MM.1S (cell line): ENCODE results near the gene PTH1R.
A peak's percentile ranks its signal among the peaks of the same experiment; 100 is the strongest.

Experiments
- DNase-seq: peaks from one replicate; pipeline ENCODE4 v3.0.0-alpha.2; 2015
- H2AFZ ChIP-seq: fragments of 300-600 bp; sonication (generic); 2 replicates; pipeline ENCODE4 v1.6.0; 2016; ENCODE audit warnings: antibody characterized with exemption, low read length
- H3F3A ChIP-seq: fragments of 300-600 bp; sonication (generic); 2 replicates; pipeline ENCODE4 v1.6.1; 2016; ENCODE audit warnings: mild to moderate bottlenecking, antibody characterized with exemption, low read length, moderate library complexity, mixed read lengths; ENCODE audit not compliant: insufficient read depth
- H3K27ac ChIP-seq: fragments of 300-600 bp; sonication (generic); 2 replicates; pipeline ENCODE4 v1.5.1; 2016; ENCODE audit warnings: mild to moderate bottlenecking, low read length
- H3K27me3 ChIP-seq: fragments of 300-600 bp; sonication (generic); replicated peaks from 2 replicates; pipeline ENCODE4 v1.6.0; 2016; ENCODE audit warnings: low read length; ENCODE audit not compliant: insufficient read depth
- H3K36me3 ChIP-seq: fragments of 300-600 bp; sonication (generic); replicated peaks from 2 replicates; pipeline ENCODE4 v1.6.1; 2016; ENCODE audit warnings: mild to moderate bottlenecking, low read length, mixed read lengths; ENCODE audit not compliant: insufficient read depth
- H3K4me1 ChIP-seq: fragments of 300-600 bp; sonication (generic); 2 replicates; pipeline ENCODE4 v1.6.1; 2016; ENCODE audit warnings: low read length, mixed read lengths
- H3K4me2 ChIP-seq: fragments of 300-600 bp; sonication (generic); 2 replicates; pipeline ENCODE4 v1.6.0; 2016; ENCODE audit warnings: low read depth, low read length
- H3K4me3 ChIP-seq: fragments of 300-600 bp; sonication (generic); 2 replicates; pipeline ENCODE4 v1.5.1; 2016; ENCODE audit warnings: low read length, mixed read lengths
- H3K79me2 ChIP-seq: fragments of 300-600 bp; sonication (generic); 2 replicates; pipeline ENCODE4 v1.6.1; 2016; ENCODE audit warnings: mixed run types, low read length, mixed read lengths
- H3K9ac ChIP-seq: fragments of 300-600 bp; sonication (generic); 2 replicates; pipeline ENCODE4 v1.6.1; 2016; ENCODE audit warnings: low read length, mixed read lengths
- H3K9me2 ChIP-seq: fragments of 300-600 bp; sonication (generic); replicated peaks from 2 replicates; pipeline ENCODE4 v1.6.1; 2016; ENCODE audit warnings: mild to moderate bottlenecking, low read length, mixed read lengths; ENCODE audit not compliant: insufficient read depth
- H3K9me3 ChIP-seq: fragments of 300-600 bp; sonication (generic); replicated peaks from 2 replicates; pipeline ENCODE4 v1.6.1; 2016; ENCODE audit warnings: mild to moderate bottlenecking, low read length, mixed read lengths; ENCODE audit not compliant: insufficient read depth
- H4K20me1 ChIP-seq: fragments of 300-600 bp; sonication (generic); 2 replicates; pipeline ENCODE4 v1.6.1; 2016; ENCODE audit warnings: mild to moderate bottlenecking, low read length, moderate library complexity, mixed read lengths; ENCODE audit not compliant: insufficient read depth
- EZH2 ChIP-seq: fragments of 300-600 bp; sonication (generic); optimal IDR thresholded peaks from 2 replicates; pipeline ENCODE3; 2017; ENCODE audit warnings: low read depth, mild to moderate bottlenecking, antibody characterized with exemption, low read length, mixed read lengths
- EZH2phosphoT487 ChIP-seq: fragments of 300-600 bp; sonication (generic); IDR thresholded peaks from 2 replicates; pipeline ENCODE4 v1.6.1; 2018; ENCODE audit warnings: antibody characterized with exemption, low read length
- TF ChIP-seq, protein P1 (sequence below): fragments of 300-600 bp; sonication (generic); IDR thresholded peaks from 2 replicates; pipeline ENCODE4 v1.5.1; 2016; ENCODE audit warnings: antibody characterized with exemption, low read length, mixed read lengths

Gene PTH1R

DNA sequence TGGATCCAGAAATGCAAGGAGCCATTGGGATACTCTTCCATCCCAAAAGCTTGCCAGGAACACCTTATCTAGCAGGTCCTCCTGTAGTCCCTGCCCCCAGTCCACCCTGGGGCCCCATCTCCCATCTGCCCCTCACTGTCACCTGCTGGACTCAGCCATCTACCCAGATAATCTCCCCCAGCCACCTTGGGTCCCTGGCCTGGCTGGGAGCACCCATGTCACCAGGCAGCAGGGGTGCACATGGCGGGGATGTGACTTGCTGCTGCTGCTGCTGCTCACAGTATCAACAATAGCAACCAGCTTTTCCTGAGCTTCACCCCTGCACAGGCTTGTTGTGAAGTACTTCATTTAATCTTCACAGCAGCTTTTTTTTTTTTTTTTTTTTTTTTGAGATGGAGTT, 12.6 kb downstream of the PTH1R start:
- Histone ChIP-seq H3K79me2 (no peaks in the 10 kb centered on the region), H3K27ac (no peak overlapping the region), H3K9me2 (no peaks in the 10 kb centered on the region), H3K9ac (no peak overlapping the region), H3K36me3 (no peaks in the 10 kb centered on the region), H3K4me1 (0 out of 2 replicates have a peak, but pooled peaks cover 3% of the 10 kb centered on the region), H3F3A (no peaks in the 10 kb centered on the region), H3K27me3 (peaks cover 37% of the 10 kb centered on the region), H3K4me2 (no peak overlapping the region), H2AFZ (no peak overlapping the region), H3K4me3 (no peak overlapping the region), H3K9me3 (no peaks in the 10 kb centered on the region), H4K20me1 (no peaks in the 10 kb centered on the region)
- no peak for DNase-seq
- no peak for TF ChIP-seq EZH2
- TF ChIP-seq, protein P1, sequence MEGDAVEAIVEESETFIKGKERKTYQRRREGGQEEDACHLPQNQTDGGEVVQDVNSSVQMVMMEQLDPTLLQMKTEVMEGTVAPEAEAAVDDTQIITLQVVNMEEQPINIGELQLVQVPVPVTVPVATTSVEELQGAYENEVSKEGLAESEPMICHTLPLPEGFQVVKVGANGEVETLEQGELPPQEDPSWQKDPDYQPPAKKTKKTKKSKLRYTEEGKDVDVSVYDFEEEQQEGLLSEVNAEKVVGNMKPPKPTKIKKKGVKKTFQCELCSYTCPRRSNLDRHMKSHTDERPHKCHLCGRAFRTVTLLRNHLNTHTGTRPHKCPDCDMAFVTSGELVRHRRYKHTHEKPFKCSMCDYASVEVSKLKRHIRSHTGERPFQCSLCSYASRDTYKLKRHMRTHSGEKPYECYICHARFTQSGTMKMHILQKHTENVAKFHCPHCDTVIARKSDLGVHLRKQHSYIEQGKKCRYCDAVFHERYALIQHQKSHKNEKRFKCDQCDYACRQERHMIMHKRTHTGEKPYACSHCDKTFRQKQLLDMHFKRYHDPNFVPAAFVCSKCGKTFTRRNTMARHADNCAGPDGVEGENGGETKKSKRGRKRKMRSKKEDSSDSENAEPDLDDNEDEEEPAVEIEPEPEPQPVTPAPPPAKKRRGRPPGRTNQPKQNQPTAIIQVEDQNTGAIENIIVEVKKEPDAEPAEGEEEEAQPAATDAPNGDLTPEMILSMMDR: no peak
- no peak for TF ChIP-seq EZH2phosphoT487

DNA sequence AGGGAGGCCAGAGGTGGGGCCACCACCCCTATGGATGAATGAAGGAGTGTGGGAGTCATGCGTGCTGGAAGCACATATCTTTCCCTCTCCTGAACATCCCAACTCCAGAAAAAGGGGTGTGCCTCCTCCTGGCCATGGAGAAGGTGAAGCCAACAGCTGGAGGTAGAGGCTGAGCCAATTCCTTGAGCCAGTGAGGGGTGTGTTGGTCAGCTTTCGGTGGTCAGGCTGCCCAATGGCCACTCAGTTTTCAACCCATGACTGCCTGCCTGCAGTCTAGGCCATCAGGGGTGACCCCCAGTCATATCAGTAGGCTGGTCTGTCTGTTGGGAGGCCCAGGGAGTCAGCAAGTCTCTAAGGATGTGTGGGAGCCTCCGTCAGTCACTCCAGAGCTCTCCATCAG, 13.6 kb downstream of the PTH1R start:
- Histone ChIP-seq H3K9me2 (no peaks in the 10 kb centered on the region), H3K79me2 (no peaks in the 10 kb centered on the region), H4K20me1 (no peaks in the 10 kb centered on the region), H3K4me3 (no peak overlapping the region), H3K9me3 (no peaks in the 10 kb centered on the region), H3K27me3 (peaks cover 29% of the 10 kb centered on the region), H3K4me2 (no peak overlapping the region), H3K9ac (no peak overlapping the region), H3K36me3 (no peaks in the 10 kb centered on the region), H3K27ac (no peak overlapping the region), H3F3A (no peaks in the 10 kb centered on the region), H3K4me1 (0 out of 2 replicates have a peak, but pooled peaks cover 3% of the 10 kb centered on the region), H2AFZ (no peak overlapping the region)
- TF ChIP-seq, protein P1: no peak
- no peak for TF ChIP-seq EZH2
- no peak for TF ChIP-seq EZH2phosphoT487
- no peak for DNase-seq

DNA sequence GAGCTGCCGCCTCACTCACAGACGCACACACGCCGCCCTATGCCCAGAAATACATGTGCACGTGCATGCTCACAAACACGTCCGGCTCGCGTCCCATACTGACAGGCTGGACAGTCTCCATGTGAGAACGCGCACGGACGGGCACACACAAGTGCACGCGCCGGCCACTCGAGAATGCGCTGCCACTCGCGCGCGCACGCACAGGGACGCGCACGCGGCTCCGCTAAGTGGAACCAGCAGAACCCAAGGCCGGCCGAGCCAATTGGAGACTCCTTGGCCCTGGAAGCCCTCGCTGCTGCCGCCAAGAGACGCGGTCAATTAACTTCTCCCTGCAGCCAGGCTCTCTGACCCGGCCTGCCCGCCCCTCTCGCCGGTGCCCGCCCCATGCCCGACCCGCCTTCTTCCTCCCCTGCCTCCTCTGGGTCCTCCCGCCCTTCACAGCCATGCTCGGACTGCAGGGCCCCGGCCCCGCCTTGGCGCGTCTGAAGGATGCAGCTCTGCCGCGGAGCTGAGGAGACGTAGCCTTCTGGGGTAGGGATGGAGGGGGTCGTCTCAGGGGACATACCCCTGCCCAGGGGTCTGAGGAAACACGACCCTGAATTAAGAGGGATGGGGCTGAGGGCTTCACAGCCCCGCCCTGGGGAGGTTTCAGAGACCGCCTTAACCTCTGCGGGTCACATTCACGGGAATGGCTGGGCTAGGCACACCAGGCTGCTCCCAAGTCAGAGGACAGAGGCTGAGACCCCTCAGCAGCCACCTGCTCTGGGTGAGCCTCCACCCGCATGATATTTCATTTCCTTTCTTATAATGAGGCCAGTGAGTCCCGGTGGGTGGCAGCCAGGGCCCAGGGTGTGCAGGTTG, 15.0 kb downstream of the PTH1R start:
- H3K27me3 ChIP-seq: peaks cover 22% of the 10 kb centered on the region

More for the DNA sequence above, 15.0 kb downstream of the PTH1R start:
- Histone ChIP-seq H3K4me2 (peak overlapping the region; percentile 78), H3K4me3 (peak overlapping the region; percentile 55), H2AFZ (peak overlapping the region; percentile 47), H3K36me3 (no peaks in the 10 kb centered on the region), H3K9ac (no peak overlapping the region; the same call in 1 of the 2 replicates), H4K20me1 (no peaks in the 10 kb centered on the region), H3F3A (no peaks in the 10 kb centered on the region), H3K27ac (no peak overlapping the region), H3K9me2 (no peaks in the 10 kb centered on the region), H3K9me3 (no peaks in the 10 kb centered on the region), H3K4me1 (0 out of 2 replicates have a peak, but pooled peaks cover 3% of the 10 kb centered on the region), H3K79me2 (no peaks in the 10 kb centered on the region)
- TF ChIP-seq EZH2phosphoT487: no peak
- TF ChIP-seq, protein P1: 0 out of 2 replicates have a peak, but pooled peaks have one; percentile 13
- DNase-seq: peak; percentile 74
